Kidney tubule cell (primary cell): ENCODE measurements around the gene PUS7.
"Not testable (repeated sequence)": the region's sequence is repeated elsewhere in the genome, so short reads cannot be mapped to it uniquely, and the experiment has no call there.

Experiments
- DNase-seq: peaks from one replicate; pipeline ENCODE4 v3.0.0-alpha.2; 2018; ENCODE audit warnings: low spot score

PUS7 gene

DNA sequence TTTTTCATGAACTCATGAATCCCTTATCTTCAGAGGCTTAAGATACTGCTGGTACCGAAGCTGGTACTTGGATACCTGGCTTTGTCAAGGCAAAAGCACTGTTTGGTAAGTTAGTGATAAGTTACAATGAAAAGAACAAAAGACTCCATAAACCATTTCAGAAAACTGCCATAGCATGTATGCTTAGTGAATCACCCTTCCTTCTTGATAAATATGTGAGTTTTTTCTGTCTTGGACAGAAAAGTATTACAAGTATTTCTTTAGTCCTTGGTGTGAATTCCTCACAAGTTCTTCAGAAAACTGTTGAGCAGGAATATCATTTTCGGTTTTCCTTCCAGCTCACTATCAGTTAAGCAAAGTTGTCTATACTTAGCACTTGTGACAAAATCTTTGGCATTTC is 25.6 kb downstream of the PUS7 start:
- DNase-seq: peak; percentile 31

DNA sequence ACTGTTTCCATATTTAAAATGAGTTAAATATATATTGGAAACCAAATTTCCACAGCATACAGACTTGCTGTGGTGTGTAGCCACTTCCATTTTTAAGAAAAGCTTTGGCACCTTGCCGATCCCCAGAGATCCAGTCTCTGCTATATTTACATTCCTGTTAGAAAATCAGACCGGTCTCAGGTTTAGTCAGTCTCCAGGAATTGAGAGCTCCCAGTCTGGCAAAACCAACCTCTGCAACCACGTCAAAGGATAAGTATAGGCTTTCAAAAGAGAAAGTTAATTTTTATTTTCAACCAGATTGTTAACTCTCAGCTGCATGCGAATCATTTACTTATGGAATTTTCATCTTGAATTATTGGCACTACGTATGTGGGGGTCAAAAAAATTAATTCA is 28.2 kb downstream of the PUS7 start:
- peak; percentile 90 for DNase-seq

DNA sequence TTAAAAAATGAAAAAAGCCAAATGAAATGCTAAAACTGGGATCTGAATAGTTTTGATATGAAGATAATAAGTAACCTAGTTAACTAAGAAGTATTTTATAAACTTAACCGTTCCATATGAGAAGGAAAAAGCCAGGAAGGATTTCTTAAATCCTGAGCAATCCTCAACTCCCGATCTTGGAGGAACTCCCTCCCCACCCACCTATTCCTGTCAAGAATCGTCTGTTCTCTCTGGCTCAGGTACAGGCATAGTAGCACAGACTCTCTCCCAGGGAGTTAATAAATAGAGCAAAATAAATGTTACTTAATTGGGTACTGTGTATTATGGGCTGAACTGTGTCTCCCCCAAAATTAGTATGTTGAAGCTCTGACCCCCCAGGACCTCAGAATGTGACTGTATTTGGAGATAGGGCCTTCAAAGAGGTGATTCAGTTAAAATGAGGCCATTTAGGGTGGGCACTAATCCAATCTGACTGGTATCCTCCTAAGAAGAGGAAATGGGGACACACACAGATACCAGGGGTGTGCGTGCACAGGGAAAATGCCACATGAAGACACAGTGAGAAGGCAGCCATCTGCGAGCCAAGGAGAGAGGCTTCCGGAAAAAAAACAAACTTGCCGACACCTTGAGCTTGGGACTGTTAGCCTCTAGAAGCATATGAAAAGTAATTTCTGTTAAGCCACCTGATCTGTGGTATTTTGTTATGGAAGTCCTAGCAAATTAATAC is 28.7 kb downstream of the PUS7 start:
- DNase-seq: no peak

DNA sequence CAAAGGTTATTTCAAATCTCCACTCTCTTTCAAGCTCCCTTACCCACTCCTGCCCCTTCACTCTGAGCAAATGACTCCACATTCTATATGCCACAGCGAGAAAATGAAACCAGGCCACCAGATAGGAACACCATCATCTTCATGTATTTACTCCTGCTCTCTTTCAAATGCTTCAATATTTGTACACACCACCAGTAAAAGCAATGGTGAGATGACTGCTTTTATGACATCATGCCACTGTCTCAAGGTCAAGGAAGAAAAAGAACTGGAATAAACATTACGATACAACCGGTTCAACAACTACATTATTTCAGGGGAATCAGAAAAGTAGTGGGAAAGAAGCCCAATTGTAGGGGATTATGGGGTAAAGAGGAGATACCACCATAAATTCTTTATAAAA is 32.7 kb downstream of the PUS7 start:
- no peak for DNase-seq

DNA sequence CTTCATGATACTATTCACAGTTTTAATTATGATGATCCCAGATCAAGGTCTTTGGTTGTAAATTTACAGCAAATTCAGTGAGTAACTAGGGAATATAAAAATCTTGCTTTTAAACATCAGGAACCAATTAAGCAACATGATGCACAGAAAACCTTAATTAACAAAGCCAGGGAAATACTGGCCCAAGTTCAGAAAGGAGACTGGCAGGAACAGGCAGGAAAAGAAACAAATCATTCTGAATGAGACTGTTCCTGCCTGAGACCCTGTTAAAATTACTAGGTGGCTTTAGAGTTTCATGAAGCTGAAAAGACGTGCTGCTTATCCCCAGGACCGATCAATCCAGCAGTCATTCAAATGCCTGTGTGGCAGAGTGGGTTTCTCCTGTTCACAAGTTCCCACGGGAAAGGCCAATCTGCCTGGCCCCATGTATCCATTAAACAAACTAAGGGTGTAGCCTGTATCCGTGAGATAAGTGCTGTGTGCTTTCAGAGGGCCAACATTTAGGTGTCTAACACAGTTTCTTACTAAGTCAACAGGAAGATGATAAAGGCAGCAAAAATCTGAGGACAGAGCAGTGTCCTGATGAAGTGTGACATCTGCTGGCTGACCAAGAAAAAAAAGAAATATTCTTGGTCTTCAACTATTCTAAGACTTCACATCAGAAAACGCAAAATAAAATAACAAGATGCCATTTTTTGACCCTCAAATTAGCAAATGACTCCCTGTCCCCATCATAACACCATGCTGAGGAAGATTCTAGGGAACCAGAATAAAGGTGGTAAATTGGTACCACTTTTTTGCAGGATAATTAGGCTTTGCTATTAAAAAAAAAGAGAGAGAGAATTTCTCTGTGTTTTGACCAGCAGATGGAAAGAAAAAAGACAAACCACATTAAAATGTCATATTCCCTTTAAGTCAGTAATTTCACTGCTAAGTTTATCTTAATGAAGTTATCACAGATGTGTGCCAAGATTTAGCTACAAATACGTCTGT is 34.2 kb downstream of the PUS7 start:
- peak; percentile 71 for DNase-seq

DNA sequence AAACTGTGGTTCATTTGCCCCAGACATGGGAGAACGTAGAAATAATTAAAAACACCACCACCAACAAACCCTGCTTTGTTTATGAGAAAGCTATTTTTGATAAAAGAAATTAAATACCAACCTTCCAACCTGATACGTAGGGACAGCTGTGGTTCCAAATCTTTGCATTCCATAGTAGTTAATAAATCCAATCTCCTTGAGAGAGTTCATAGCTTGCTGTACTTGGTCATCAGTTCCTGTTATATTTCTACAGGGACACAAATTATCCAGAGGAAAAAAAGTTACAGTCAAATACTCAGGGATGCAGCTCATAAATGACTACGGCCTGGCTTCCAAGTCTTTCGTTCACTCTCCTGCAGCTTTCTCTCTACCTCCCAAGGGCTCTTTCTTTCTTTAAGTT is 41.1 kb downstream of the PUS7 start:
- DNase-seq: no peak

DNA sequence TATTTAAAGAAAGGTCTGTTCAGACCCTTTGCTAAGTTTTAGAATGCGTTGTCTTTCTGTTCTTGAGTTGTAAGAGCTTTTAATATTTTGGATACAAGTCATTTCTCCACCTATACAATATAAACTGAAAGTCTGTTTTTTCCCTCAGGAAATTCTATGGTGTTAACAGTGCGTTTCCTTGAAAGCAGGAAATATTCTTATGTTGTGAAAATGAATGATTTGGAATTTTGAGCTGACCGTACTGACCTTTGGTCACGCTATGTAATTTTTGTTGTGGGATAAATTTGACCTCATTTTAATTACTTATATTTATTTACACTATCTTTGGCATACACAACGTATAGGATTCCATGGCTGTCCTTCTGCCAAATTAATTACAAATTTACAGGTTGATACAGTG is 43.5 kb downstream of the PUS7 start:
- DNase-seq: no peak

DNA sequence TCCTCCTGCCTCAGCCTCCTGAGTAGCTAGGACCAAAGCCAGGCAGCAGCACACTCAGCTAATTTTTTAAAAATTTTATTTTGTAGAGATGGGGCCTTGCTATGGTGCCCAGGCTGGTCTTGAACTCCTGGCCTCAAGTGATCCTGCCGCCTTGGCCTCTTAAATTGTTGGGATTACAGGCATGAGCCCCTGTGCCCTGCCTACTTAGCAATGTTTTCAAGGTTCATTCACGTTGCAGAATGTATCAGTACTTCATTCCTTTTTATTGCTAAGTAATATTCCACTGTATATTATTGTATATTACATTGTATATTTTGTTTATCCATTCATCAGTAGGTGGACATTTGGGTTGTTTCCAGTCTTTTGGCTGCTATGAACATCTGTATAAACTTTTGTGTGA is 44.2 kb downstream of the PUS7 start:
- no peak for DNase-seq

DNA sequence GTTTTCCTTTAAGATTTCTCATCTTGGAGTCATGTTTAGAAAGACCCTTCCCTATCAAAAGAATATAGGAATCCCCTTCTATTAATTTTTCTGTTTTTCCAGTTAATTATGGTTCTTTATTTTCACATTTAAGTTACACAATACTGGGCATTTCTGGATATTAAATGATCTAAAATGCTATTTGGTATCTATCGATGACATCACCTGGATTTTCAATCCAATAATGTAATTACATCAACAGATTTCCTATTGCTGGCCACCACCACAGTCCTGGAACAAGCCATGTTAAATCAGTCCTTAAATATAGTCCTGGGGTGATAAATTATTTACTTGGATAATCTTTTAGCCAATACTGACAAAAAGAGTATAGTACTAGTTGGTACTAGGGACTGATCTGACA is 48.0 kb downstream of the PUS7 start:
- DNase-seq: no peak

DNA sequence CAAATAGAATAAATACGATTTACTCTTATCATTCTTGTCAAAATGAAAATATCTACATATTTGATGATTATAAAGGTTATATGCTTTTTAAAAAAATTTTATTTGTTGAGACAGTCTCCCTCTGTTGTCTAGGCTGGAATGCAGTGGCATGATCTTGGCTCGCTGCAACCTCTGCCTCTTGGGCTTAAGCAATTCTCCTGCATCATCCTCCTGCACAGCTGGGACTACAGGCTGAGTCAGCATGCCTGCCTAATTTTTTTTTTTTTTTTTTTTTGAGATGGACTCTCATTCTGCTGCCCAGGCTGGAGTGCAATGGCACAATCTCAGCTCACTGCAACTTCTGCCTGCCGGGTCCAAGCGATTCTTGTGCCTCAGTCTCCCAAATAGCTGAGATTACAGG is 48.9 kb downstream of the PUS7 start:
- DNase-seq: peak; percentile 29

DNA sequence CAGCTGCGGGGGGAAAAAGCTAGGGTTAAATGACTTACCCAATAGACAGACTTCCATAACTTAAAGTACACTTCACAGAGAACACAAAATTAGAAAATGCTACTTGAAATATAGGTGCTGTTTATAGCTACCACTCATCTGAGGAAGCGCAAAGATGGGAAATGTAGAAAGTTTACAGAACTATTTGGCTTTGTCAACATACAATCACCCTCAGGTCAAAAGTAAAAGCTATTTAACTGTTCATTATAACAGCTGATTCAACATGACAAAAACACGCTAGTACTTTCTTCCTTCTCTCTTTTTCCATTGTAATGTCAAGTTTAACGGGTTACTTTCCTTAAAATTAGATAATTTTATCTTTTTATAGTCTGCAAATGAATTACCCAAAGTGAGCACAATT is 51.2 kb downstream of the PUS7 start:
- no peak for DNase-seq

DNA sequence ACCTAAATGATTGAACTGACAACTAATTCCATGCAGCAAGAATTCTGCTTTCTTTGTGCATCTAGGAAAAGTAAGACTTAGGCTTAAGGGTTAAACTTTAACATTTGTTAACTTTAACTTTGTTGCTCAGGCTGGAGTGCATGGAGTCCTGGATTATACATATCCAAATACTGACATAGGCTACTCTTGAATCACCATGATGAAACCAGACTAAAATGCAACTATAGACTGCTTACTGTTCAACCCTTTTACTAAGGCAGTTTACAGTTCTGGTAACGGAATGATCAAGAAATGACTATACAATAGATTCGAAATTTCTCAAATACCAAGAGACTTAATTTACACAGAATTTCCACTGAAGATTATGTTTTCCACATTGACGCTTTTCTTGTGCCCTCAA is 52.0 kb downstream of the PUS7 start:
- DNase-seq: no peak

DNA sequence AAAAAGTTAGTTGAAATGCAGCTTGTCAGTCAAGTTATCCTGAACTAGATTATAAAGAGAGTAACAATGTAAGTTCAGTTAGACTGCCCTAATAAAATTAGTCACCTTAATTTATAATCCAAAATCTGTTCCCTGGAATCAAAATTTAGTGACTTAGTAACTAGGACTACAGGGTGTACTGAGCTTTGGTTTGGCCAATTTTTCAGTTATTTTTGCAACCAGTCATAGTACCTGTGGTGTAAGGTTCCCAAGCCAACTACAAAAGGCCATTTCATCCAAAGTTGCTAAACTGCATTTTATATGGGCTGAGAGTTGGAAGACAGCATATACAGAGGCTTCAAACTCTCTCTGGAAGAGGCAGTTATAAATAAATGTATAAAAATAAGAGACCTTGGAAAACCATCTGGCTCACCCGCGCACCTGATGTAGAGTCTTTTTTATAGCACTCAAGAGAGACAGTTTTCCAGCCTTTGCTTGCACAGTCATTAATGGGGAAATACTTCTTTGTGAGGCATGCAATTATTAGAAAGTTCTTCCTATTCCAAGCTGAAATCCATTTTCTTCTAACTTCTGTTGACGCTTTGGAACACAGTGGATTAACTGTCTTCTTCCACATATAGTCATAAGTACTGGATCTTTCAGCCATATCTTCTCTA is 59.2 kb downstream of the PUS7 start:
- DNase-seq: no peak

DNA sequence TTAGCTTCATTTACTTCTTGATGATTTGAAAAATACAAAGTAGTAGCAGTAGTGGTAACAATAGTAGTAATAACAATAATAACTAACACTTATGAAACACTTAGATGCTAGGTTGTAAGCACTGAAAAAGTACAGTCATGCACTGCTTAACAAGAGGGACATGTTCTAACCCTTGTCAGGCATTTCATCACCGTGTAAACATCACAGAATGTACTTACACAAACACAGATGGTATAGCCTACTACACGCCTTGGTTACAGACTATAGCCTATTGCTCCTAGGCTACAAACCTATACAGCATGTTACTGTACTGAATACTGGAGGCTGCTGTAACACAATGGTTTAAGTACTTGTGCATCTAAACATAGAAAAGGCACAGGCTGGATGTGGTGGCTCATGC is 60.6 kb downstream of the PUS7 start:
- DNase-seq: no peak

DNA sequence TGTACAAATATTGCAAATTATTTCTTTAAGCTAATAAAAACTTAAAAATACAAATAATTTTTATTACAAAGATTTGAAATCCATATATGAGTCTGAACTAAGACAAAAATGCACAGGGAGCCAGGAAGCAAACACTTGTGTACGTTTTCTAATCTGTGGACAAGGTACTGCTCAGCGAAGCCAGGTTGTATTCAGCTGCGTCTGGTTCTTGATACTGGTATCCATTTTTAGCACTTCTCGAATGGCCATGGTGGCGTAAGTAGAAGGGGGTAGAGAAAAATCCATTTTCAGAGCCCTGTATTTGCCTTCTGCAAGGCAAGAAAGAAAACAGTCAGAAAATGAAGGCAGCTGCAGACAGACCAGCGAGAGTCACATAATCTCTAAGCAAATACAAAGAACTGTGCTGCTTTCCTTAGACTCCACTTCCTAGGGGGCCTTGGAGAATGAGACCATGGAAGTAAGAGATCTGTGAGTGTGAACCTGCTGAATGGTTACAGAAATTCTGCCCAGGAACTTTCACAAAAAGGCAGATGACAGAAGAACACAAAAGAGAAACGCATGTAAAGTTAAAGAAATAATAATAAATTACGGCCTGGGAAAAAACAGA is 64.3 kb downstream of the PUS7 start:
- no peak for DNase-seq

DNA sequence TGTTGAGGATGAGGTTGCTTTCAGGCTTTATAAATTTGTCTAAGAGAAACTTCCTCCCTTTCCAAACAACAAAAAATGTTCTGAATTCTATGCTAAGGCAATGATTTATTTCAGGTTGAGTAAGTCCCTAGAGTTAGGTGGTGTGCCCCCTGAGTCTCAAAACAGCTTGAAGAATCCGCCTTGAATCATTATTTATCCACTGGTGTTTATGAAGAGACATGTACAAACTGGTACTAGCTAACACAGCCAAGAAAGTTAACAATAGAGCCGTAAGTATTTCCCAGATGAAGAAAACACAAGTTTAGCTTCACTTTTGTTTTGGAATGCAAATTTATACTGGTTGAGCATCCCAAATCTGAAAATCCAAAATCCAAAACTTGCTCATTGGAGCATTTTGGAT is 67.2 kb downstream of the PUS7 start:
- no peak for DNase-seq

DNA sequence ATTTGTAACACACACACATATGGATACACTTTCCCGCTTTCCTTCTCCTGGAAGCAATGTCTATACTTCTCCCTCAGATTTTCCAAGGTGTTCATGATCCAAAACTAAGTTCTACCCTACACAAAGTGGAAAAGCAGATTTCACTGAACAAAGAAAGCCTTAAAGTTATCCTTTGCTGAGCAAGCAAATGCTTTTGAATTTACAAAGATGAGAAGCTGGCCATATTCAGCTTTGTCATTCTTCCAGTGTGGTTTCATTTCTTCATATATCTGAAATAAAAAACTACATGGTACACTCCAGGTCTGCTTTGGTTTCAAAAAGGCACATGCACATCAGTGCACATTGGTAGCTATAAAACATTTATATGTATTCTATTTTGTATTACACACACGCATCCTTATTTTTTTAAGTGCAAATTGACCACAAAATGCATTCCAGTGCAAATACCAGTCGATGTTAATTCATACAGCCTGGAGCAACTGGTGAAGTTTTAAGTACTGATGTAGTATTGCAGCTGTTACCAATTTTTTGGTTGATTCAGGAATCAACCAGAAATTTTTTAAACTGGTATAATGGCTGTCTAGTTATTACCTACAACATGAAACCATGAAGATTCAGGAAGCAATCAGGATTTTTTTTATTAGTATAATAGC is 67.8 kb downstream of the PUS7 start:
- DNase-seq: peak; percentile 56

DNA sequence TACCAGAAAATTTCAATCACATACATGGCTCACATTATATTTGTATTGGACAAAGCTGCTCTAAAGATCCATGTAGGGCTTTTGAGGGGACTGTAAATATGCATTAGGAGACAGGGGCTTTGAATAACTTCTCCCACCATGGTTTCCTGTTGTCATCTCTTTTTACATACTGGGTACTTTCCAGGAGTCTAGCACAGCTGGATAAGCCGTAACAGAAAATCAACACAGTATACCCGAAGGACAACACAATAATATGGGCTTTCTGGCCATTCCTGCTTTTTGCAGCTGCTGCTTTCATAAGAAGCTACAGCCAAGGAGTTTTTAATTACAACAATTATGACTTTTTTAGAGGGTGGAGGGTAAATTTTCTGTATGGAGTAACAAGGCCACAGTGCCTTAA is 70.0 kb downstream of the PUS7 start:
- no peak for DNase-seq

DNA sequence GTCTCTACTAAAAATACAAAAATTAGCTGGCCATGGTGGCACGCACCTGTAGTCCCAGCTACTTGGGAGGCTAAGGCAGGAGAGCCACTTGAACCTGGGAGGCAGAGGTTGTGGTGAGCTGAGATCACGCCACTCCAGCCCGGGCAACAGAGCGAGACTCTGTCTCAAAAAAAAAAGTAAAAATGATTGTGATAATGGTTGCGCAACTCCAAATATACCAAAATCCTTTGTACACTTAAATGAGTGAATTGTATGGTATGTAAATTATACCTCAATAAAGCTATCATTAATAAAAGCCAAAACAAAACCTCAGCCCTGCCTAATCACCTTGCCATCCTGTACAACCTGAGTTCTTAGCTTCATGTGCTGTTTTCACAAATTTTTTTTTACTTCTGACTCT is 71.2 kb downstream of the PUS7 start:
- DNase-seq: not testable (repeated sequence)

DNA sequence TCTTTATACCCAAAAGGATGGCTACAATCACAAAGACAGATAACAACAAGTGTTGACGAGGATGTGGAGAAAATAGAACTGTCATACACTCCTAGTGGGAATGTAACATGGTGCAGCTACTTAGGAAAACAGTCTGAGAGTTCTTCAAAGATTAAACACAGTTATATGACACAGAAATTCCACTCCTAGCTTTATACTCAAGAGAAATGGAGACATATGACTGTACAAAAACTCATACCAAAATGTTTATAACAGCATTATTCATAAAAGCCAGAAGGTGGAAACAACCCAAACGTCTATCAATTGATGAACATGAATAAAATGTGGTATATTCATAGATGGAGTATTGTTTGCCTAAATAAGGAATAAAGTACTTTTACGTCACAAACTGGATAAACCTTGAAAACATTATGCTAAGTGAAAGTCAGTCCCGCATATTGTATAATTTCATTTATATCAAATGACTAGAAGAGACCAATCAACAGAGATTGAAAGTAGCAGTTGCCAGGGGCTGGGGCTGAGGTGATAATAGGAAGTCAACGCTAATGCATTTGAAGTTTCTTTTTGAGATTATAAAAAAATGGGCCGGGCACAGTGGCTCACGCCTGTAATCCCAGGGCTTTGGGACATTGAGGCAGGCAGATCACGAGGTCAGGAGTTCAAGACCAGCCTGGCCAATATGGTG is 71.8 kb downstream of the PUS7 start:
- no peak for DNase-seq

DNA sequence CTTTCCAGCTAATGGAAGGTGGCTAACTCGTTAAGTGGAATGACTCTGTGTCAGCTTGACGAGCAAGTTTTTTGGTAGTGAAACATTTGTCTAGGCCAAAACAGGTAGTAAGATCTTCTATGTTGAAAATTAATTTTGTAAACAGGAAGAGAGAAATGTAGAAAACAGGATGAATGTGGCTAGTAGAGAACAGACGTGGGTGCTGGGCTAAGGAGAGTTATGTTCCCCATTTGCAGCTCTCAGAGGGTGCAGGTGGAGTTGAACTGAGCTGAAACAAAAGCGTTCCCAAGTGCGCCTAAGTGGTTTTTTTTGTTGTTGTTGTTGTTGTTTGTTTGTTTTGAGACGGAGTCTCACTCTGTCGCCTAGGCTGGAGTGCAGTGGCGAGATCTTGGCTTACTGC is 73.9 kb downstream of the PUS7 start:
- no peak for DNase-seq
